Duodenal mucosa (tissue), 2 donors: ENCODE data around the gene PPP2R5E.
"Not testable (repeated sequence)": the region's sequence is repeated elsewhere in the genome, so short reads cannot be mapped to it uniquely, and the experiment has no call there.

ENCODE experiments used
- H3K27ac ChIP-seq: one replicate; pipeline ENCODE4 v1.7.0; 2013; ENCODE audit warnings: low read depth, low read length
- H3K27me3 ChIP-seq, 2 donors: one replicate each; pipeline ENCODE4 v1.7.0; 2013; ENCODE audit warnings: low read length in 2 of 2, control low read depth in 1 of 2; ENCODE audit not compliant: insufficient read depth in 2 of 2, control insufficient read depth in 1 of 2
- H3K36me3 ChIP-seq, 2 donors: one replicate each; pipeline ENCODE4 v1.7.0; 2013; ENCODE audit warnings: low read length in 2 of 2, control low read depth in 1 of 2; ENCODE audit not compliant: insufficient read depth in 2 of 2, control insufficient read depth in 1 of 2
- H3K4me1 ChIP-seq, 2 donors: one replicate each; pipeline ENCODE4 v1.7.0; 2013; ENCODE audit warnings: low read length in 2 of 2, control low read depth in 1 of 2; ENCODE audit not compliant: insufficient read depth in 2 of 2, control insufficient read depth in 1 of 2
- H3K4me3 ChIP-seq, 2 donors: one replicate each; pipeline ENCODE4 v1.7.0; 2013; ENCODE audit warnings: low read length in 2 of 2, low read depth in 1 of 2
- H3K9ac ChIP-seq, 2 donors: one replicate each; pipeline ENCODE4 v1.7.0; 2013; ENCODE audit warnings: low read length in 2 of 2, low read depth in 1 of 2
- H3K9me3 ChIP-seq, 2 donors: one replicate each; pipeline ENCODE4 v1.7.0; 2013; ENCODE audit warnings: low read length in 2 of 2, control low read depth in 1 of 2; ENCODE audit not compliant: control insufficient read depth in 1 of 2

PPP2R5E gene

GRCh38 chr14:63523735-63524426 lies 19.3 kb downstream of the PPP2R5E start:
- Histone ChIP-seq H3K4me1 (peaks cover 7% of the 10 kb centered on the region in 2 donors), H3K36me3 (peaks cover 0 to 4% of the 10 kb centered on the region in 2 donors), H3K27me3 (no peaks in the 10 kb centered on the region), H3K9me3 (no peaks in the 10 kb centered on the region), H3K27ac (no peak overlapping the region), H3K9ac (no peak overlapping the region), H3K4me3 (no peak overlapping the region)

DNA sequence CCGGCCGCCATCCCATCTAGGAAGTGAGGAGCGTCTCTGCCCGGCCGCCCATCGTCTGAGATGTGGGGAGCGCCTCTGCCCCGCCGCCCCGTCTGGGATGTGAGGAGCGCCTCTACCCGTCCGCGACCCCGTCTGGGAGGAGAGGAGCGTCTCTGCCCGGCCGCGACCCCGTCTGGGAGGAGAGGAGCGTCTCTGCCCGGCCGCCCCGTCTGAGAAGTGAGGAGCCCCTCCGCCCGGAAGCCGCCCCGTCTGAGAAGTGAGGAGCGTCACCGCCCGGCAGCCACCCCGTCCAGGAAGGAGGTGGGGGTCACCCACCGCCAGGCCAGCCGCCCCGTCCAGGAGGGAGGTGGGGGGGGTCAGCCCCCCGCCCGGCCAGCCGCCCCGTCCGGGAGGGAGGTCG lies 20.7 kb downstream of the PPP2R5E start:
- not testable (repeated sequence) for H3K27me3 ChIP-seq, H3K9me3 ChIP-seq, H3K4me1 ChIP-seq, H3K27ac ChIP-seq, H3K9ac ChIP-seq, H3K36me3 ChIP-seq, H3K4me3 ChIP-seq

DNA sequence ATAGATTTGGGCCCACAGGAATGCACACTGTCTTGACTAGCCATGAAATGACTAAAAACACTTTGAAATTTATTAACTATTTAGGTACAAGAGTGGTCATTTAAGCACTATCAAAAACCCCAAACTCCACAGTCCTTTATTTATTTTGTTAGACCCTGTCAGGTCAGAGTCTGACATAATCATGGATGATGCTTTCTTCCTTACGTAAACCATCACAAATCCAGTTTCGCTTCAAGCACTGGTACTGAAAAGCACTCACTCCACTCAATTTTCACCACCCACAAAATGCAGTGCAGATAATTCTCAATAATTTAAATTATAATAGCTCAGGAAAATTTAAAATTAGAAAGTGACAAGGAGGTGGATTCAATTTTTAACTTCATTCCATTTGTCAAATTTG lies 25.8 kb downstream of the PPP2R5E start:
- no peaks in the 10 kb centered on the region for H3K9me3 ChIP-seq
- peaks cover 0 to 4% of the 10 kb centered on the region in 2 donors for H3K36me3 ChIP-seq
- no peak overlapping the region for H3K27ac ChIP-seq
- no peak overlapping the region for H3K9ac ChIP-seq
- no peak overlapping the region for H3K4me3 ChIP-seq
- peaks cover 0 to 5% of the 10 kb centered on the region in 2 donors for H3K4me1 ChIP-seq
- no peaks in the 10 kb centered on the region for H3K27me3 ChIP-seq

- H3K27me3 ChIP-seq, result no peaks in the 10 kb centered on the region
- peaks cover 0 to 2% of the 10 kb centered on the region in 2 donors for H3K36me3 ChIP-seq
- H3K4me1 ChIP-seq, result peaks cover 0 to 5% of the 10 kb centered on the region in 2 donors
These were observed 27.9 kb downstream of the PPP2R5E start for GRCh38 chr14:63515240-63515639.

GRCh38 chr14:63513756-63514155 lies 29.4 kb downstream of the PPP2R5E start:
- H3K4me3 ChIP-seq, result no peak overlapping the region
- H3K9me3 ChIP-seq, result no peaks in the 10 kb centered on the region
- H3K9ac ChIP-seq, result no peak overlapping the region
- no peaks in the 10 kb centered on the region for H3K27me3 ChIP-seq
- H3K36me3 ChIP-seq, result no peaks in the 10 kb centered on the region
- H3K27ac ChIP-seq, result no peak overlapping the region
- H3K4me1 ChIP-seq, result peaks cover 0 to 5% of the 10 kb centered on the region in 2 donors

More at GRCh38 chr14:63515240-63515639, 27.9 kb downstream of the PPP2R5E start:
- H3K9me3 ChIP-seq, result no peaks in the 10 kb centered on the region
- no peak overlapping the region for H3K27ac ChIP-seq
- no peak overlapping the region for H3K4me3 ChIP-seq
- H3K9ac ChIP-seq, result no peak overlapping the region

- no peak overlapping the region for H3K27ac ChIP-seq
- no peak overlapping the region for H3K9ac ChIP-seq
- no peaks in the 10 kb centered on the region for H3K36me3 ChIP-seq
- no peaks in the 10 kb centered on the region for H3K9me3 ChIP-seq
- H3K4me1 ChIP-seq, result peaks cover 0 to 5% of the 10 kb centered on the region in 2 donors
- H3K27me3 ChIP-seq, result no peaks in the 10 kb centered on the region
- H3K4me3 ChIP-seq, result no peak overlapping the region
These were observed 30.3 kb downstream of the PPP2R5E start for GRCh38 chr14:63512861-63513260.

DNA sequence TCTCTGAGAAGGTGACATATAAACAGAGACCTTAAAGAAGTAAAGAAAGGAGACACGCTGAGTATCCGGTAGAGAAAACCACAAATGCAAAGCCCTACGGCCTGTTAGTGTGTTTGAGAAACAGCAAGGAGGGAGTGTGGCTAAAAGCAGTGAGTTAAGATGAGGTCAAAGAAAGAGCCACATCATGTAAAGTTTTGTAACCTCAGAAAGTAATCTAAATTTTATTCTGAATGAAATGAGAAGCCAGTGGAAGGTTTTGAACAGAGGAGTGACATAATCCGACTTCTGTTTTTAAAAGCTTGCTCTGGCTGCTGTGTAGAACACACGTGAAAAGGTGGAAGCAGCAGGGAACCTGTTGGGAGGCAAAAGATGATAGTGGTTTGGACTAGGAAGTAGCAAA lies 32.6 kb downstream of the PPP2R5E start:
- Histone ChIP-seq H3K4me1 (peaks cover 0 to 5% of the 10 kb centered on the region in 2 donors), H3K27ac (no peak overlapping the region), H3K9me3 (no peaks in the 10 kb centered on the region), H3K36me3 (no peaks in the 10 kb centered on the region), H3K4me3 (no peak overlapping the region), H3K27me3 (no peaks in the 10 kb centered on the region), H3K9ac (no peak overlapping the region)

DNA sequence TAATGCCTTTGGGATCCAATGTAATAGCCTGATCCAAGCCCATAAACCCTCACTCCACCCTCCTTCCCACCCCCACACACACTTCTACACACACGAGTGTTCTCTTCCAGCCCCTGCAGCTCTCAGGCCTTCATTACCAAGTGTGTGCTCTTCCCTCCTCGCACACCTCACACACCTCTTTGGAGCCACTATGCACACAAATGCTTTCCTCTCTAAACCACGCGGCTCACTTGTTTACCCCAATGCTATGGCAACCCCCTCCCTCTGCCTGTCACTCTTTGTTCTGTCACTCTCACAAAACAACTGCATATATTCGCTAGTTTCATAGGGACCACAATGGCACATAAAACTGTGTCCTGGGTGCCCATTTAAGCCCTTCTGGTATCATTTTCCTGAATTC lies 35.1 kb downstream of the PPP2R5E start:
- no peaks in the 10 kb centered on the region for H3K36me3 ChIP-seq
- no peaks in the 10 kb centered on the region for H3K27me3 ChIP-seq
- H3K9ac ChIP-seq, result no peak overlapping the region
- no peak overlapping the region for H3K4me3 ChIP-seq
- H3K9me3 ChIP-seq, result no peaks in the 10 kb centered on the region
- H3K4me1 ChIP-seq, result peaks cover 0 to 4% of the 10 kb centered on the region in 2 donors
- no peak overlapping the region for H3K27ac ChIP-seq

- Histone ChIP-seq H3K27me3 (no peaks in the 10 kb centered on the region), H3K4me1 (no peaks in the 10 kb centered on the region), H3K9me3 (no peaks in the 10 kb centered on the region), H3K36me3 (no peaks in the 10 kb centered on the region), H3K9ac (no peak overlapping the region), H3K4me3 (no peak overlapping the region), H3K27ac (no peak overlapping the region)
These were observed 38.5 kb downstream of the PPP2R5E start for GRCh38 chr14:63504648-63505047.

DNA sequence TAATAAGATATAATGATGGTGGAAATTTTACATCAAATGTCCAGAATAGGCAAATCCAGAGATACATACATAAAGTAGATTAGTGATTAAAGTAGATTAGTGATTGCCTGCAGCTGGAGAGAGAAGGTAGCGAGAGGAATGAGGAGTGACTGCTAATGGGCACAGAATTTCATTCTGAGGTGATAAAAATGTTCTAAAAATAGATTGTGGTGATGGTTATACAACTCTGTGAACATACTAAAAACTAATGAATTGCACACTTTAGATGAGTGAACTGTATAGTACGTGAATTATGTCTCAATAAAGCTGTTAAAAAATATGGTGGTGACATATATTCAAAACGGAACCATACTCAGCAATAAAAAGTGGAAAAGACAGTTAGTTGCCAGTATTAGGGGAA lies 41.7 kb downstream of the PPP2R5E start:
- no peaks in the 10 kb centered on the region for H3K4me1 ChIP-seq
- no peak overlapping the region for H3K27ac ChIP-seq
- H3K36me3 ChIP-seq, result no peaks in the 10 kb centered on the region

More for the DNA sequence above, 41.7 kb downstream of the PPP2R5E start:
- H3K9ac ChIP-seq, result no peak overlapping the region
- H3K4me3 ChIP-seq, result no peak overlapping the region
- H3K27me3 ChIP-seq, result no peaks in the 10 kb centered on the region
- no peaks in the 10 kb centered on the region for H3K9me3 ChIP-seq
